Measurements from ENCODE around the gene CRYBG1.

CRYBG1 gene

GRCh38 chr6:106611030-106611429 is 250.5 kb downstream of the CRYBG1 start:
- H3K4me3 ChIP-seq (ENCODE audit: low read depth, low read length), result no peak overlapping the region
- TF ChIP-seq, protein P1, sequence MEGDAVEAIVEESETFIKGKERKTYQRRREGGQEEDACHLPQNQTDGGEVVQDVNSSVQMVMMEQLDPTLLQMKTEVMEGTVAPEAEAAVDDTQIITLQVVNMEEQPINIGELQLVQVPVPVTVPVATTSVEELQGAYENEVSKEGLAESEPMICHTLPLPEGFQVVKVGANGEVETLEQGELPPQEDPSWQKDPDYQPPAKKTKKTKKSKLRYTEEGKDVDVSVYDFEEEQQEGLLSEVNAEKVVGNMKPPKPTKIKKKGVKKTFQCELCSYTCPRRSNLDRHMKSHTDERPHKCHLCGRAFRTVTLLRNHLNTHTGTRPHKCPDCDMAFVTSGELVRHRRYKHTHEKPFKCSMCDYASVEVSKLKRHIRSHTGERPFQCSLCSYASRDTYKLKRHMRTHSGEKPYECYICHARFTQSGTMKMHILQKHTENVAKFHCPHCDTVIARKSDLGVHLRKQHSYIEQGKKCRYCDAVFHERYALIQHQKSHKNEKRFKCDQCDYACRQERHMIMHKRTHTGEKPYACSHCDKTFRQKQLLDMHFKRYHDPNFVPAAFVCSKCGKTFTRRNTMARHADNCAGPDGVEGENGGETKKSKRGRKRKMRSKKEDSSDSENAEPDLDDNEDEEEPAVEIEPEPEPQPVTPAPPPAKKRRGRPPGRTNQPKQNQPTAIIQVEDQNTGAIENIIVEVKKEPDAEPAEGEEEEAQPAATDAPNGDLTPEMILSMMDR (IDR thresholded peaks at IDR 0.05; ENCODE audit: borderline replicate concordance, insufficient read depth, low read depth, low read length), result no peak

GRCh38 chr6:106612671-106613416 is 252.3 kb downstream of the CRYBG1 start:
- H3K4me3 ChIP-seq (ENCODE audit: low read depth, low read length), result no peak overlapping the region
- TF ChIP-seq, protein P1 (IDR thresholded peaks at IDR 0.05; ENCODE audit: borderline replicate concordance, insufficient read depth, low read depth, low read length), result no peak

DNA sequence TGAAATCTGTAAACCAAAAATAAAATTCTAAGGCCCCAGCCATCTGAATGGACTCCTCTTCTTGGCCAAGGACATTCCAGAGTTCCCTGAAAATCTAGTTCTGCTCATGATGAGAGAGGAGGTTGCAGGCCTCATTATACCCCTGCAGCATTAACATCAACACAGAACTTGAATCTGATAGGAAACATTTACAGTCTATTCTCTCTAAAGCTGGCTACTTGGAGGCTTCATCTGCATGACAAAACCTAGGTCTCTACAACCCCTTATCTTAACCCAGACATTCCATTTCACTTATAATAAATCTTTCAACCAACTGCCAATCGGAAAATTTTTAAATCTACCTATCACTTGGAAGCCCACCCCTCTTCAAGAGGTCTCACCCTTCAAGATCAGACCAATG is 253.1 kb downstream of the CRYBG1 start:
- TF ChIP-seq, protein P1 (IDR thresholded peaks at IDR 0.05; ENCODE audit: borderline replicate concordance, insufficient read depth, low read depth, low read length), result no peak
- H3K4me3 ChIP-seq (ENCODE audit: low read depth, low read length), result no peak overlapping the region

DNA sequence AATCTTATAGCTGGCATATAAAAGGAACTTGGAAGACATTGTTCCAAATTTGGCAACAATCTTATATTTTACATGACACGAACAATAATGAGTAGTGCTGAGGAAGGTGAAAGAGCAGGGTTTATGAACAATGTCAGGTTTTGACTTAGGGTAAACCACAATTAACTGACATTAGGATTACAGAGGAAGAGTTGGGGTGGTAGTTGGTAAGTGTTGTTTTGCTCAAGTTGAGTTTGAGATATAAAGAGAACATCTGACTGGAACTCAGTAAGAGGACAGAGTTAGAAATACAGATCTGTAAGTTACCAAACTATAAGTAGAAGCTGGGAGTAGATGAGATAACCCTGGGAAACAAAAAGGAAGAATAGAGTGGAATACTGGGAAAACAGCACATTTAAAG is 253.6 kb downstream of the CRYBG1 start:
- TF ChIP-seq, protein P1 (IDR thresholded peaks at IDR 0.05; ENCODE audit: borderline replicate concordance, insufficient read depth, low read depth, low read length), result no peak

DNA sequence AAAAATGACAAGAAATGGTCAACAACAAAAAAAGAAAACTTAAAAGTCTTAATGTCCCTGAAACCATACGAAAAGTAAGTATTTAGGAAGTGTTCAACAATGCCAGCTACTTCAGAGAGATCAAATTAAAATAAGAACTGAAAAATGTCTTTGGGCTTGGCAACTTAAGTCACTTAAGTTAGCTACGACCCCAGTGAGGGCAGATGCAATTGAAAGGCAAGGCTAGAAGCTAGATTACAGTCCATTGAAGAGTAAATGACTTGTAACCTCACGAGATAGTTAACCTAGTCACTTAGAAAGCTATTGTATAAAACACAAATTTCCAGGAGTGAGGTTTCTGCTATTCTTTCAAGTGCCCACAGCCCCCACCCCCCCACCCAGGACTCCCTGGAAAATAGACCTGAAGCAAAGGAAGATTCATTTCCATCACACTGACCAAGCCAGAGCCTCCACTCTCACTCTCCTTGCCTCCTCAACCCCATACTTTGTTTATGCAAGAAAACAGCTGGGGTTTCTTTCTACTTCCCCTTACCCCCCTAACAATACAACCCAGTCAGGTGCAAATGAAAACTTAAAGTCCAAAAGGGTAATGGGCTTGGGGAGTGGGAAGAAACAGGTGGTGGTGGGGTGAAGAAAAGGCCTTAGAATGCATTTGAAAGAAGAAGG is 254.2 kb downstream of the CRYBG1 start:
- TF ChIP-seq, protein P1 (IDR thresholded peaks at IDR 0.05; ENCODE audit: borderline replicate concordance, insufficient read depth, low read depth, low read length), result no peak
- no peak overlapping the region for H3K4me3 ChIP-seq (ENCODE audit: low read depth, low read length)

More for the DNA sequence above, 253.6 kb downstream of the CRYBG1 start:
- H3K4me3 ChIP-seq (ENCODE audit: low read depth, low read length), result no peak overlapping the region

GRCh38 chr6:106617302-106617701 is 256.8 kb downstream of the CRYBG1 start:
- TF ChIP-seq, protein P1 (IDR thresholded peaks at IDR 0.05; ENCODE audit: borderline replicate concordance, insufficient read depth, low read depth, low read length), result no peak

GRCh38 chr6:106617857-106618256 is 257.3 kb downstream of the CRYBG1 start:
- TF ChIP-seq, protein P1 (IDR thresholded peaks at IDR 0.05; ENCODE audit: borderline replicate concordance, insufficient read depth, low read depth, low read length), result no peak
- H3K4me3 ChIP-seq (ENCODE audit: low read depth, low read length), result no peak overlapping the region

More at GRCh38 chr6:106617302-106617701, 256.8 kb downstream of the CRYBG1 start:
- no peak overlapping the region for H3K4me3 ChIP-seq (ENCODE audit: low read depth, low read length)
